Measurements from ENCODE around the gene ZNF57. TPM values are rescaled to one million over a fixed set of nuclear protein-coding genes. Genes with fewer than 3 reads are reported as not detected.
A peak's percentile ranks its signal among the peaks of the same experiment; 100 is the strongest.

Gene ZNF57
- total and polyA plus RNA-seq, 9 donors = 3.7 to 6.5 (median 4.7) TPM

DNA sequence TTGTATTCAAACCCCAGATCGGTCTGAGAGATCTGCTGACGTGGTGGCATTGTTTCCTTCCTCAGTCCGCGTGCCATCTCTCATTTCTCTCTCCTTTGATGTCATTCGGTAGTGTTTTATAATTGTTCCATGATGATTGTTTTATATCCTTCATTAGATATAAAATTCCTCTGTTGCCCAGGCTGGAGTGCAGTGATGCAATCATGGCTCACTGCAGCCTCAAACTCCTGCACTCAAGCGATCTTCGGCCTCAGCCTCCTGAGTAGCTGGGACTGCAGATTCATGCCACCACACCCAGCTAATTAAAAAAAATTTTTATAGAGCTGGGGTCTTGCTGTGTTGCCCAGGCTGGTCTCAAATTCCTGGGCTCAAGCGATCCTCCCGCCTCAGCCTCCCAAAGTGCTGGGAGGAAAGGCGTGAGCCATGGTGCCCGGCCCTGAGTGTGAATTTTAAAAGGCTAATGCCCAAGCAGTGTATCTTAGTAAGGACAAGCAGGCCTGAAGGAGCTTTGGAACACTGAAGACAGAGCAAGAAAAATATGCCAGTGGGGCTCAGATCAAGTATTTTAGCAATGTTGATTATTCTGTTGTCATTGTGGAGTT lies 5.3 kb downstream of the ZNF57 start:
- 88 to 92% (median 92%) methylated on average over 11 of the region's 11 CpGs for WGBS, 3 donors
- Histone ChIP-seq H3K36me3 (no peaks in the 10 kb centered on the region), H3K4me3 (no peak overlapping the region), H3K9me3 (no peaks in the 10 kb centered on the region), H3K27me3 (no peaks in the 10 kb centered on the region), H3K27ac (no peak overlapping the region), H3K4me1 (ENCODE audit: insufficient read depth) (peaks cover 6% of the 10 kb centered on the region)
- peak in 1 of 5 donors; percentile 0 for DNase-seq
- intact Hi-C loops (cut with DNase I) = no loop called here
- no peak for TF ChIP-seq CTCF (IDR thresholded peaks at IDR 0.05)
- TF ChIP-seq EP300 (IDR thresholded peaks at IDR 0.05) = no peak
- no peak for TF ChIP-seq POLR2A (IDR thresholded peaks at IDR 0.05)

DNA sequence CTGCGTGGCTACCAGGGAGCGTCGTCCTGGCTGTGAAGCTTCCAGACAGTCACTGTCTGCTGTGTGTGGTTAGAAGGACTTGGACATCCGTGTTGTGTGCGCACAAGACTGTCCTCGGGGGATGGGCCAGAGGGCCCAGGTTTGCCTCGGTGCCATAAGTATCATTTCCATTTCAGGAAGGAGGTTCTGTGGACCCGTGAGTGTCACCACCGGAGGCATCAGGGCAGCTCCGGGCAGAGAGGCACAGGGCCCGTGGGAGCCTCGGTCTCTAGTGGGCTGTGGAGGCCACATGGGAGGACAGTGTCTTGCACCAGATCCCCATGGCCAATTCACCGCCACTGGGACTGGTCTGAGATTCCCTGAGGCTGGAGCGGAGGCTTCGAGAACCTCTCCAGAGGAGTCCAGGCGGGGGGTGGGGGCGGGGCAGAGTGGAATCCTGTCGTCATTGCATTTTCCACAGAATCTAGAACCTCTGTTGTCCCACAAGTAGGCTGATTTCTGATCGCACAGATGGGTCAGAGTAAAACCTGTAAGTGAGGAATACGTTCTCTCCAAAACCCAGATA lies 6.0 kb downstream of the ZNF57 start:
- no peaks in the 10 kb centered on the region for H3K27me3 ChIP-seq
- H3K4me1 ChIP-seq (ENCODE audit: insufficient read depth) = peaks cover 4% of the 10 kb centered on the region
- WGBS, 3 donors = 89 to 91% (median 90%) methylated on average over 20 of the region's 20 CpGs
- DNase-seq = no peak
- no peak overlapping the region for H3K4me3 ChIP-seq
- H3K27ac ChIP-seq = no peak overlapping the region
- H3K9me3 ChIP-seq = no peaks in the 10 kb centered on the region
- intact Hi-C loops (cut with DNase I) = no loop called here
- no peak for TF ChIP-seq CTCF (IDR thresholded peaks at IDR 0.05)
- no peak for TF ChIP-seq EP300 (IDR thresholded peaks at IDR 0.05)
- no peak for TF ChIP-seq POLR2A (IDR thresholded peaks at IDR 0.05)
- H3K36me3 ChIP-seq = no peaks in the 10 kb centered on the region

GRCh38 chr19:2912306-2912705 lies 11.6 kb downstream of the ZNF57 start:
- H3K4me1 ChIP-seq (ENCODE audit: insufficient read depth) = no peaks in the 10 kb centered on the region
- intact Hi-C loops (cut with DNase I) = no loop called here
- WGBS, 3 donors = 92 to 97% (median 94%) methylated on average over 5 of the region's 5 CpGs
- H3K9me3 ChIP-seq = no peaks in the 10 kb centered on the region
- no peak for DNase-seq
- TF ChIP-seq EP300 (IDR thresholded peaks at IDR 0.05) (no peak), POLR2A (IDR thresholded peaks at IDR 0.05) (no peak), CTCF (IDR thresholded peaks at IDR 0.05) (no peak)
- H3K36me3 ChIP-seq = no peaks in the 10 kb centered on the region
- no peak overlapping the region for H3K27ac ChIP-seq
- no peak overlapping the region for H3K4me3 ChIP-seq
- no peaks in the 10 kb centered on the region for H3K27me3 ChIP-seq

DNA sequence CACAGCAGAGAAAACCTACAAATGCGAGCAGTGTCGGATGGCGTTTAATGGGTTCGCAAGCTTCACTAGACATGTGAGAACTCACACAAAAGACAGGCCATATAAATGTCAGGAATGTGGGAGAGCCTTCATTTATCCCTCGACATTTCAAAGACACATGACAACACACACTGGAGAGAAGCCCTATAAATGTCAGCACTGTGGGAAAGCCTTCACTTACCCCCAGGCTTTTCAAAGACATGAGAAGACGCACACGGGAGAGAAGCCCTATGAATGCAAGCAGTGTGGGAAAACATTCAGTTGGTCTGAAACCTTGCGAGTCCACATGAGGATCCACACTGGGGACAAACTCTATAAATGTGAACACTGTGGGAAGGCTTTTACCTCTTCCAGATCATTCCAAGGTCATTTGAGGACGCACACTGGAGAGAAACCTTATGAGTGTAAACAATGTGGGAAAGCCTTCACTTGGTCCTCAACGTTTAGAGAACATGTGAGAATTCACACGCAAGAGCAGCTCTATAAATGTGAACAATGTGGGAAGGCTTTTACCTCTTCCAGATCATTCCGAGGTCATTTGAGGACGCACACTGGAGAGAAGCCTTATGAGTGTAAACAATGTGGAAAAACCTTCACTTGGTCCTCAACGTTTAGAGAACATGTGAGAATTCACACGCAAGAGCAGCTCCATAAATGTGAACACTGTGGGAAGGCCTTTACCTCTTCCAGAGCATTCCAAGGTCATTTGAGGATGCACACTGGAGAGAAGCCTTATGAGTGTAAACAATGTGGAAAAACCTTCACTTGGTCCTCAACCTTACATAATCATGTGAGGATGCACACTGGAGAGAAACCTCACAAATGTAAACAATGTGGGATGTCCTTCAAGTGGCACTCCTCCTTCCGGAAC lies 16.8 kb downstream of the ZNF57 start:
- Histone ChIP-seq H3K4me3 (no peak overlapping the region), H3K36me3 (no peaks in the 10 kb centered on the region), H3K27ac (no peak overlapping the region), H3K9me3 (no peaks in the 10 kb centered on the region), H3K27me3 (no peaks in the 10 kb centered on the region), H3K4me1 (ENCODE audit: insufficient read depth) (peaks cover 1% of the 10 kb centered on the region)
- 88 to 93% (median 92%) methylated on average over 16 of the region's 16 CpGs for WGBS, 3 donors
- TF ChIP-seq POLR2A (IDR thresholded peaks at IDR 0.05) (no peak), EP300 (IDR thresholded peaks at IDR 0.05) (no peak), CTCF (IDR thresholded peaks at IDR 0.05) (no peak)
- intact Hi-C loops (cut with DNase I) = no loop called here
- no peak for DNase-seq
